Stimulated activated CD8-positive, alpha-beta memory T cell treated with anti-CD3 and anti-CD28 coated beads, Interleukin-7, amount 100 ng/mL, for 48 hours (primary cell): ENCODE data around the gene KRTAP10-12.
A peak's percentile ranks its signal among the peaks of the same experiment; 100 is the strongest.

ENCODE experiments used
- DNase-seq, 2 donors: peaks; one replicate each; pipeline ENCODE4 v3.0.0-alpha.2; 2020; ENCODE audit warnings: low read depth in 1 of 2; ENCODE audit errors: extremely low read depth in 1 of 2

KRTAP10-12 gene

GRCh38 chr21:44697811-44698734 lies 1.1 kb downstream of the KRTAP10-12 start:
- DNase-seq = no peak

GRCh38 chr21:44699502-44700001 lies 2.6 kb downstream of the KRTAP10-12 start:
- no peak for DNase-seq

GRCh38 chr21:44700101-44701022 lies 3.4 kb downstream of the KRTAP10-12 start:
- DNase-seq = no peak

- DNase-seq = no peak
Observed at GRCh38 chr21:44701023-44701400, 4.0 kb downstream of the KRTAP10-12 start.

GRCh38 chr21:44701541-44701940 lies 4.6 kb downstream of the KRTAP10-12 start:
- DNase-seq = no peak

- no peak for DNase-seq
Observed at GRCh38 chr21:44702111-44702972, 5.4 kb downstream of the KRTAP10-12 start.

- DNase-seq = no peak
Observed at GRCh38 chr21:44702973-44703730, 6.2 kb downstream of the KRTAP10-12 start.

GRCh38 chr21:44703731-44704635 lies 7.0 kb downstream of the KRTAP10-12 start:
- no peak for DNase-seq

- no peak for DNase-seq
Observed at GRCh38 chr21:44704636-44705001, 7.6 kb downstream of the KRTAP10-12 start.

- DNase-seq = no peak
Observed at GRCh38 chr21:44706026-44706705, 9.2 kb downstream of the KRTAP10-12 start.

- DNase-seq = no peak
Observed at GRCh38 chr21:44706706-44707581, 10.0 kb downstream of the KRTAP10-12 start.

GRCh38 chr21:44708213-44708865 lies 11.4 kb downstream of the KRTAP10-12 start:
- DNase-seq = no peak

GRCh38 chr21:44708866-44709425 lies 12.0 kb downstream of the KRTAP10-12 start:
- DNase-seq = no peak

- DNase-seq = peak in 1 of 2 donors; percentile 4
Observed at GRCh38 chr21:44709426-44710293, 12.7 kb downstream of the KRTAP10-12 start.

GRCh38 chr21:44710294-44710665 lies 13.3 kb downstream of the KRTAP10-12 start:
- no peak for DNase-seq
